Occipital lobe (tissue), 2 donors: ENCODE data around the gene SUMF1. TPM values are rescaled to one million over a fixed set of nuclear protein-coding genes. Genes with fewer than 3 reads are reported as not detected.

Experiments used
- DNase-seq: peaks from one replicate; lab custom pipeline; 2025; lab: John Stamatoyannopoulos, UW
- total RNA-seq: library from RNA; depleted of rRNA; stranded (reverse); fragments of >200 nt; gene quantifications from one replicate; pipeline ENCODE4 v1.2.3, GENCODE V29; 2014

The SUMF1 gene
- total RNA-seq, 1 donor from 2014 or later = 36.8 TPM

- DNase-seq = no peak
Observed at GRCh38 chr3:4417449-4417848, 49.6 kb downstream of the SUMF1 start.

- DNase-seq = peak; percentile 5
Observed at GRCh38 chr3:4416961-4417360, 50.1 kb downstream of the SUMF1 start.

GRCh38 chr3:4416427-4416945 is 50.6 kb downstream of the SUMF1 start:
- DNase-seq = no peak

- no peak for DNase-seq
Observed at GRCh38 chr3:4413467-4413866, 53.6 kb downstream of the SUMF1 start.

- DNase-seq = no peak
Observed at GRCh38 chr3:4411833-4412232, 55.2 kb downstream of the SUMF1 start.

- no peak for DNase-seq
Observed at GRCh38 chr3:4411236-4411635, 55.8 kb downstream of the SUMF1 start.

- no peak for DNase-seq
Observed at GRCh38 chr3:4410606-4411005, 56.5 kb downstream of the SUMF1 start.

- DNase-seq = no peak
Observed at GRCh38 chr3:4409971-4410573, 57.0 kb downstream of the SUMF1 start.

- DNase-seq = no peak
Observed at GRCh38 chr3:4409415-4409814, 57.7 kb downstream of the SUMF1 start.

- DNase-seq = no peak
Observed at GRCh38 chr3:4408958-4409357, 58.1 kb downstream of the SUMF1 start.

- DNase-seq = no peak
Observed at GRCh38 chr3:4407941-4408340, 59.1 kb downstream of the SUMF1 start.

- no peak for DNase-seq
Observed at GRCh38 chr3:4406746-4407568, 60.1 kb downstream of the SUMF1 start.

- DNase-seq = no peak
Observed at GRCh38 chr3:4404881-4405280, 62.2 kb downstream of the SUMF1 start.

GRCh38 chr3:4401441-4401840 is 65.6 kb downstream of the SUMF1 start:
- no peak for DNase-seq

GRCh38 chr3:4399476-4399875 is 67.6 kb downstream of the SUMF1 start:
- DNase-seq = no peak

- no peak for DNase-seq
Observed at GRCh38 chr3:4398941-4399245, 68.2 kb downstream of the SUMF1 start.

GRCh38 chr3:4398120-4398940 is 68.7 kb downstream of the SUMF1 start:
- DNase-seq = no peak

- no peak for DNase-seq
Observed at GRCh38 chr3:4397466-4397865, 69.6 kb downstream of the SUMF1 start.

GRCh38 chr3:4396542-4396941 is 70.5 kb downstream of the SUMF1 start:
- DNase-seq = no peak

GRCh38 chr3:4396006-4396405 is 71.1 kb downstream of the SUMF1 start:
- DNase-seq = no peak

- no peak for DNase-seq
Observed at GRCh38 chr3:4395448-4395847, 71.6 kb downstream of the SUMF1 start.

- DNase-seq = no peak
Observed at GRCh38 chr3:4394567-4394966, 72.5 kb downstream of the SUMF1 start.
